HepG2 (cell line): ENCODE measurements around the gene TACC2. TPM values are rescaled to one million over a fixed set of nuclear protein-coding genes. Genes with fewer than 3 reads are reported as not detected.

Experiments used
- ATAC-seq: fragments of 200-7000 bp; cut with Tn5 transposase; 3 replicates; pipeline ENCODE4 v1.9.1; 2020; ENCODE audit warnings: mild to moderate bottlenecking, moderate library complexity
- BruUV-seq: library from RNA; stranded (reverse); fragments of 400-500 nt; replicated peaks from 2 replicates; lab custom pipeline; 2021; lab: Mats Ljungman, UMichigan
- CTCF ChIA-PET: fragments of 300-600 bp; formaldehyde crosslinking; extraction: SDS; loops from one replicate; lab custom pipeline; 2021; ENCODE audit warnings: low total read pairs, inconsistent platforms, low intra/inter-chr PET ratio; lab: Yijun Ruan, JAX
- POLR2A ChIA-PET: fragments of 350-600 bp; sonication (Branson Sonifier 250); formaldehyde crosslinking; loops from one replicate; lab custom pipeline; 2020; ENCODE audit warnings: antibody characterized with exemption, inconsistent platforms; lab: Yijun Ruan, JAX
- DNase-seq: peaks from one replicate; pipeline ENCODE4 v3.0.0-alpha.2; 2015; ENCODE audit warnings: low spot score
- FAIRE-seq: peaks from 3 replicates; lab custom pipeline; 2011; peaks lifted over from hg19 to GRCh38; lab: Jason Lieb, UNC
- H2AFZ ChIP-seq: one replicate; pipeline ENCODE4 v1.6.1; 2011; ENCODE audit warnings: low read length, inconsistent platforms
- H3K27ac ChIP-seq: fragments of 300-600 bp; 3 replicates; pipeline ENCODE4 v1.8.0; 2011; ENCODE audit warnings: mixed run types, mild to moderate bottlenecking, mixed read lengths, low read length, inconsistent platforms; ENCODE audit not compliant: insufficient read depth; ENCODE audit errors: extremely low read length
- H3K27me3 ChIP-seq, 2 experiments: fragments of 200-600 bp in 1 of 2; 2 replicates in 1 of 2; 3 replicates in 1 of 2; pipeline versions ENCODE4 v1.6.0 to v1.8.0; 2011; ENCODE audit warnings: low read length in 2 of 2, mild to moderate bottlenecking in 2 of 2, moderate library complexity in 2 of 2, inconsistent platforms in 1 of 2; ENCODE audit not compliant: insufficient read depth in 2 of 2, control insufficient read depth in 1 of 2
- H3K36me3 ChIP-seq, 2 experiments: fragments of 200-600 bp in 1 of 2; replicated peaks in 1 of 2; 2 replicates in 1 of 2; 3 replicates in 1 of 2; pipeline versions ENCODE4 v1.5.1 to v1.8.0; 2011; ENCODE audit warnings: low read length in 2 of 2, inconsistent platforms in 1 of 2; ENCODE audit not compliant: insufficient read depth in 2 of 2, control insufficient read depth in 1 of 2
- H3K4me1 ChIP-seq: 2 replicates; pipeline ENCODE4 v1.5.1; 2012; ENCODE audit warnings: low read length, inconsistent platforms; ENCODE audit not compliant: insufficient read depth
- H3K4me2 ChIP-seq: 2 replicates; pipeline ENCODE4 v1.6.0; 2011; ENCODE audit warnings: low read depth, low read length, inconsistent platforms
- H3K4me3 ChIP-seq, 3 experiments: fragments of 200-600 bp in 1 of 3; sonication (generic), shearing (Covaris generic) in 1 of 3; replicated peaks in 1 of 3; 2 replicates each; pipeline ENCODE4 v1.5.1; 2011 to 2016; ENCODE audit warnings: low read length in 3 of 3, inconsistent platforms in 2 of 3, low read depth in 2 of 3, mild to moderate bottlenecking in 2 of 3, control low read depth in 1 of 3, mixed read lengths in 1 of 3; ENCODE audit not compliant: insufficient read depth in 1 of 3
- H3K79me2 ChIP-seq: one replicate; pipeline ENCODE4 v1.6.1; 2011; ENCODE audit warnings: low read length, inconsistent platforms; ENCODE audit not compliant: insufficient read depth
- H3K9ac ChIP-seq: 2 replicates; pipeline ENCODE4 v1.6.0; 2011; ENCODE audit warnings: mild to moderate bottlenecking, low read depth, low read length, inconsistent platforms; ENCODE audit not compliant: insufficient read depth
- H3K9me3 ChIP-seq: 2 replicates; pipeline ENCODE4 v1.5.1; 2012; ENCODE audit warnings: mild to moderate bottlenecking, low read length
- H4K20me1 ChIP-seq: 2 replicates; pipeline ENCODE4 v1.6.0; 2011; ENCODE audit warnings: inconsistent platforms, mild to moderate bottlenecking, low read length, moderate library complexity; ENCODE audit not compliant: insufficient read depth
- GABPA ChIP-seq, 2 experiments: IDR thresholded peaks; 2 replicates each; pipeline ENCODE4 v1.6.1; 2011 to 2016; ENCODE audit warnings: low read depth in 2 of 2, low read length in 1 of 2, missing biosample characterization in 1 of 2, missing genetic modification characterization in 1 of 2
- POGZ ChIP-seq: sonication (generic); formaldehyde crosslinking; IDR thresholded peaks from 2 replicates; pipeline ENCODE4 v1.4.0; 2020; ENCODE audit warnings: mild to moderate bottlenecking, missing genetic modification reagents
- WGBS: methylation state at CpG from one replicate; pipeline ENCODE4 v1.1.6; 2017; ENCODE audit warnings: low lambda C conversion rate; 5-methylcytosine and 5-hydroxymethylcytosine counted together
- in situ Hi-C: cut with HindIII; loops from 2 replicates; pipeline ENCODE4 v1.10.0; 2017; ENCODE audit warnings: low pct_unique_long_range_greater_than_20kb; ENCODE audit not compliant: extremely low pct_ligation_motif_present
- intact Hi-C: fragments of 100-400 bp; cut with micrococcal nuclease; formaldehyde crosslinking; loops from one replicate; pipeline ENCODE4 v1.10.0; 2022; ENCODE audit not compliant: unreplicated experiment
- polyA plus RNA-seq, 8 experiments: library from polyadenylated mRNA; depleted of rRNA in 3 of 8; stranded (reverse) in 7 of 8; unstranded in 1 of 8; fragments of >200 nt; fragmentation: Illumina TruSeq in 4 of 8; extraction: Trizol in 4 of 8; gene quantifications; 2 replicates each; pipeline versions ENCODE4 v1.2.1 to v1.2.3, GENCODE V29; 2011 to 2016; ENCODE audit warnings: low read depth in 4 of 8, missing spikeins in 1 of 8, mixed read lengths in 1 of 8; ENCODE audit not compliant: insufficient read depth in 1 of 8
- total RNA-seq, 5 experiments: library from RNA; depleted of rRNA; stranded (reverse); fragments of >200 nt; fragmentation: Illumina TruSeq; extraction: Trizol; gene quantifications; 2 replicates each; pipeline ENCODE4 v1.2.3, GENCODE V29; 2016; ENCODE audit warnings: low read depth in 1 of 5
- TF ChIP-seq, protein P1 (sequence below): sonication (generic); formaldehyde crosslinking; IDR thresholded peaks from 2 replicates; pipeline ENCODE4 v1.8.0; 2022; ENCODE audit warnings: missing genetic modification reagents, mild to moderate bottlenecking, borderline replicate concordance

The TACC2 gene
- total and polyA plus RNA-seq, 2 of the 13 experiments (the other 11 are each of a cell fraction or from before 2014, with no cell fraction given) = 11.8 to 16.0 TPM

DNA sequence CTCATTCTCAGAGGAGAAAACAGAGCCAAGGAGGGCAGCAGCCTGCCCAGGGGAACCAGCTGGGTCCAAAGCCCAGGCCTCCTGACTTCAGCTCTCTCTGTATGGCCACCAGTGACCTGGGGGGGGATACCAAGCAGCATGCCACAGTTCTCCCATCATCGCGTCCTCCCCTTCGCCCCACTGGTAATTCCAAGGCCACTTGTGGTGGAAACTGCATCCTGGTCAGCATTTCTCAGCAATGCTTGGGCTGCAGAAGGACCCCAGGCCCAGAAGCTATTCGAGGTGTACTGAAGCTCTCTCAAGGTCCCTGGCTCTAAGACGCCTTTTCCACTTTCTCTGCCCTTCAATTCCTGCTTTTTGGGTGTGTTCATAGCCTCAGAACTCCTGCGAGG is 309.2 kb downstream of the TACC2 start:
- 15% methylated on average over 3 of the region's 6 CpGs for WGBS
- ChIA-PET CTCF (interaction anchor here (0.8 to 2.7 kb wide), 8 partner anchors 10 to 267 kb away, joined by 3 to 48 read pairs (median 3); no protein-coding TSS in a partner anchor), POLR2A (interaction anchor here (0.6 to 2.1 kb wide), 10 partner anchors 11 to 267 kb away, joined by 3 to 49 read pairs (median 4); partner anchors contain the start of gene PLEKHA1)
- Histone ChIP-seq H4K20me1 (no peaks in the 10 kb centered on the region), H3K4me1 (peaks cover 69% of the 10 kb centered on the region), H3K36me3 (no peaks in the 10 kb centered on the region), H3K4me2 (peak overlapping the region; percentile 97), H3K9ac (peak overlapping the region; percentile 53), H3K79me2 (no peaks in the 10 kb centered on the region), H3K27me3 (peaks cover 0 to 32% of the 10 kb centered on the region in 2 experiments; a peak in 2 of 5 replicates), H3K9me3 (no peaks in the 10 kb centered on the region), H2AFZ (peak overlapping the region; percentile 85), H3K27ac (no peak overlapping the region), H3K4me3 (peak overlapping the region in 2 of 3 experiments; percentile 31 to 64; a peak in 4 of 6 replicates)
- intact Hi-C loops (loop anchor here (1.0 to 5.0 kb wide), 5 partner anchors 44 to 269 kb away; partner anchors contain the start of gene PLEKHA1), in situ Hi-C loops (loop anchor here (5.0 to 10.0 kb wide), 3 partner anchors 44 to 407 kb away; no protein-coding TSS in a partner anchor)
- no TSS peak for BruUV-seq
- FAIRE-seq = no peak
- no peak for DNase-seq
- TF ChIP-seq, protein P1, sequence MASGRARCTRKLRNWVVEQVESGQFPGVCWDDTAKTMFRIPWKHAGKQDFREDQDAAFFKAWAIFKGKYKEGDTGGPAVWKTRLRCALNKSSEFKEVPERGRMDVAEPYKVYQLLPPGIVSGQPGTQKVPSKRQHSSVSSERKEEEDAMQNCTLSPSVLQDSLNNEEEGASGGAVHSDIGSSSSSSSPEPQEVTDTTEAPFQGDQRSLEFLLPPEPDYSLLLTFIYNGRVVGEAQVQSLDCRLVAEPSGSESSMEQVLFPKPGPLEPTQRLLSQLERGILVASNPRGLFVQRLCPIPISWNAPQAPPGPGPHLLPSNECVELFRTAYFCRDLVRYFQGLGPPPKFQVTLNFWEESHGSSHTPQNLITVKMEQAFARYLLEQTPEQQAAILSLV (CRISPR knock-in tag) = 0 out of 2 replicates have a peak, but pooled peaks have one; percentile 42
- TF ChIP-seq GABPA (IDR thresholded peaks at IDR 0.05; ENCODE audit: low read depth, low read length) (no peak), GABPA (CRISPR knock-in tag; IDR thresholded peaks at IDR 0.05; ENCODE audit: low read depth) (0 out of 2 replicates have a peak, but pooled peaks have one; percentile 13), POGZ (CRISPR knock-in tag) (no peak)
- peak; percentile 46 for ATAC-seq
